WTC11 (cell line): ENCODE measurements around the gene EXOC6. TPM values are rescaled to one million over a fixed set of nuclear protein-coding genes. Genes with fewer than 3 reads are reported as not detected.

ENCODE experiments used
- ATAC-seq: fragments of 200-7000 bp; cut with Tn5 transposase; 2 replicates; pipeline ENCODE4 v1.10.0; 2021; ENCODE audit warnings: mild to moderate bottlenecking, moderate library complexity
- CTCF ChIA-PET: fragments of 300-600 bp; sonication (Branson Sonifier 250); formaldehyde crosslinking; loops from one replicate; lab custom pipeline; 2021; ENCODE audit warnings: antibody characterized with exemption; lab: Charles Lee
- POLR2A ChIA-PET: fragments of 350-600 bp; sonication (Branson Sonifier 250); formaldehyde crosslinking; loops from one replicate; lab custom pipeline; 2021; ENCODE audit warnings: antibody characterized with exemption; lab: Charles Lee
- DNase-seq: peaks from one replicate; pipeline ENCODE4 v3.0.0; 2021; ENCODE audit warnings: low spot score
- H3K27ac Mint-ChIP-seq: 2 replicates; pipeline ENCODE4 v1.8.0; 2021; ENCODE audit warnings: mixed read lengths
- H3K27me3 Mint-ChIP-seq: 2 replicates; pipeline ENCODE4 v1.8.0; 2021; ENCODE audit warnings: low read depth, mild to moderate bottlenecking, moderate library complexity, mixed read lengths
- H3K36me3 Mint-ChIP-seq: 2 replicates; pipeline ENCODE4 v1.8.0; 2021; ENCODE audit warnings: mixed read lengths
- H3K4me1 Mint-ChIP-seq: 2 replicates; pipeline ENCODE4 v1.8.0; 2022; ENCODE audit warnings: mixed read lengths
- H3K4me3 Mint-ChIP-seq: 2 replicates; pipeline ENCODE4 v1.8.0; 2021; ENCODE audit warnings: mild to moderate bottlenecking, moderate library complexity, mixed read lengths
- H3K9me3 Mint-ChIP-seq: 2 replicates; pipeline ENCODE4 v1.8.0; 2021; ENCODE audit warnings: mixed read lengths
- ATF1 ChIP-seq: sonication (generic); formaldehyde crosslinking; IDR thresholded peaks from 2 replicates; pipeline ENCODE4 v1.8.1; 2023; ENCODE audit warnings: mild to moderate bottlenecking, moderate library complexity, missing genetic modification reagents
- EMX1 ChIP-seq: fragments of 250-450 bp; sonication (Bioruptor Pico); IDR thresholded peaks from 2 replicates; pipeline ENCODE4 v1.8.0; 2021; ENCODE audit warnings: mild to moderate bottlenecking
- FOXP1 ChIP-seq: sonication (generic); formaldehyde crosslinking; IDR thresholded peaks from 2 replicates; pipeline ENCODE4 v1.8.0; 2022; ENCODE audit warnings: missing genetic modification reagents, mild to moderate bottlenecking, moderate library complexity, borderline replicate concordance
- JAZF1 ChIP-seq: fragments of 250-450 bp; sonication (Bioruptor Pico); IDR thresholded peaks from 2 replicates; pipeline ENCODE4 v1.9.0; 2021; ENCODE audit warnings: moderate library complexity, mild to moderate bottlenecking, inconsistent platforms
- JUN ChIP-seq: sonication (generic); formaldehyde crosslinking; IDR thresholded peaks from 2 replicates; pipeline ENCODE4 v1.8.0; 2023; ENCODE audit warnings: mild to moderate bottlenecking, missing genetic modification reagents
- MXD4 ChIP-seq: fragments of 250-450 bp; sonication (Bioruptor Pico); IDR thresholded peaks from 2 replicates; pipeline ENCODE4 v1.8.0; 2021; ENCODE audit warnings: mild to moderate bottlenecking, moderate library complexity, borderline replicate concordance
- MYBL2 ChIP-seq: sonication (generic); formaldehyde crosslinking; IDR thresholded peaks from 2 replicates; pipeline ENCODE4 v1.8.1; 2023; ENCODE audit warnings: mild to moderate bottlenecking, moderate library complexity, missing genetic modification reagents
- RELA ChIP-seq: sonication (generic); formaldehyde crosslinking; IDR thresholded peaks from 2 replicates; pipeline ENCODE4 v1.8.1; 2022; ENCODE audit warnings: missing genetic modification reagents, mild to moderate bottlenecking, borderline replicate concordance
- RORB ChIP-seq: fragments of 250-450 bp; sonication (Bioruptor Pico); IDR thresholded peaks from 2 replicates; pipeline ENCODE4 v1.9.0; 2021; ENCODE audit warnings: mild to moderate bottlenecking
- TCF7 ChIP-seq: sonication (generic); formaldehyde crosslinking; IDR thresholded peaks from 2 replicates; pipeline ENCODE4 v1.8.0; 2022; ENCODE audit warnings: mild to moderate bottlenecking, low read depth, missing genetic modification reagents, moderate library complexity
- ZNF121 ChIP-seq: sonication (generic); formaldehyde crosslinking; IDR thresholded peaks from 2 replicates; pipeline ENCODE4 v1.8.0; 2023; ENCODE audit warnings: missing genetic modification reagents
- ZNF138 ChIP-seq: sonication (generic); formaldehyde crosslinking; conservative IDR thresholded peaks from 2 replicates; pipeline ENCODE4 v1.8.1; 2022; ENCODE audit warnings: mild to moderate bottlenecking, moderate library complexity, missing genetic modification reagents
- ZNF263 ChIP-seq: sonication (generic); formaldehyde crosslinking; IDR thresholded peaks from 2 replicates; pipeline ENCODE4 v1.8.1; 2022; ENCODE audit warnings: low read depth, mild to moderate bottlenecking, moderate library complexity, missing genetic modification reagents
- ZNF423 ChIP-seq: fragments of 250-450 bp; sonication (Bioruptor Pico); IDR thresholded peaks from 2 replicates; pipeline ENCODE4 v2.1.2; 2022; ENCODE audit warnings: mild to moderate bottlenecking, moderate library complexity
- total RNA-seq: library from RNA; stranded (reverse); gene quantifications from 3 replicates; pipeline ENCODE4 v1.2.3, GENCODE V29; 2021
- TF ChIP-seq, protein P1 (sequence below): sonication (generic); formaldehyde crosslinking; IDR thresholded peaks from 2 replicates; pipeline ENCODE4 v1.8.1; 2022; ENCODE audit warnings: missing genetic modification reagents, borderline replicate concordance
- TF ChIP-seq, protein P2 (sequence below): sonication (generic); formaldehyde crosslinking; IDR thresholded peaks from 2 replicates; pipeline ENCODE4 v1.8.1; 2023; ENCODE audit warnings: mild to moderate bottlenecking, moderate library complexity, missing genetic modification reagents
- TF ChIP-seq, protein P3 (sequence below): sonication (generic); formaldehyde crosslinking; IDR thresholded peaks from 2 replicates; pipeline ENCODE4 v1.8.1; 2022; ENCODE audit warnings: low read depth, missing genetic modification reagents, borderline replicate concordance
- TF ChIP-seq, protein P4 (sequence below): sonication (generic); formaldehyde crosslinking; IDR thresholded peaks from 2 replicates; pipeline ENCODE4 v1.8.1; 2022; ENCODE audit warnings: mild to moderate bottlenecking, missing genetic modification reagents, moderate library complexity, borderline replicate concordance
- TF ChIP-seq, protein P5 (sequence below): fragments of 250-450 bp; sonication (Bioruptor Pico); IDR thresholded peaks from 2 replicates; pipeline ENCODE4 v1.9.0; 2021; ENCODE audit warnings: moderate library complexity, mild to moderate bottlenecking, inconsistent platforms, borderline replicate concordance
- TF ChIP-seq, protein P6 (sequence below): sonication (generic); formaldehyde crosslinking; IDR thresholded peaks from 2 replicates; pipeline ENCODE4 v1.8.0; 2023; ENCODE audit warnings: missing genetic modification reagents, mild to moderate bottlenecking, borderline replicate concordance

EXOC6 gene
- total RNA-seq, 1 experiment from 2014 or later = 5.0 TPM

DNA sequence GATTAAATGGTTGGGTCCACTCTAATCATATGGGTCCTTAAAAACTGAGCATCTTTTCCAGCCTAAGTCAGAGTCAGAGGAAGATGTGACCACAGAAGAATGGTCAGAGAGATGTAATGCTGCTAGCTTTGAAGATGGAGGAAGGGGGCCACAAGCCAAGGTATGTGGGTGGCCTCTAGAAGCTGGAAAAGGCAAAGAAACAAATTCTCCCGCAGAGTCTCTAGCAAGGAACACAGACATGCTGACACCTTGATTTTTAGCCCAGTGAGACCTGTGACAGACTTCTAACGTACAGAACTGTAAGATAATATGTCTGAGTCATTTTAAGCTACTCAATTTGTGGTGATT lies 1.5 kb upstream of the EXOC6 start:
- Mint-ChIP-seq H3K36me3 (no peaks in the 10 kb centered on the region), H3K4me3 (no peak overlapping the region), H3K27me3 (peaks cover 58% of the 10 kb centered on the region), H3K9me3 (peaks cover 15% of the 10 kb centered on the region), H3K27ac (no peak overlapping the region), H3K4me1 (peaks cover 16% of the 10 kb centered on the region)
- TF ChIP-seq ZNF138 (no peak), ZNF423 (CRISPR knock-in tag) (no peak), ZNF121 (CRISPR knock-in tag) (no peak), TCF7 (CRISPR knock-in tag) (no peak), MYBL2 (CRISPR knock-in tag) (no peak), RORB (no peak), ATF1 (CRISPR knock-in tag) (no peak), MXD4 (CRISPR knock-in tag) (no peak), FOXP1 (no peak), EMX1 (CRISPR knock-in tag) (no peak), RELA (CRISPR knock-in tag) (no peak), JAZF1 (CRISPR knock-in tag) (no peak), ZNF263 (no peak)
- TF ChIP-seq, protein P1, sequence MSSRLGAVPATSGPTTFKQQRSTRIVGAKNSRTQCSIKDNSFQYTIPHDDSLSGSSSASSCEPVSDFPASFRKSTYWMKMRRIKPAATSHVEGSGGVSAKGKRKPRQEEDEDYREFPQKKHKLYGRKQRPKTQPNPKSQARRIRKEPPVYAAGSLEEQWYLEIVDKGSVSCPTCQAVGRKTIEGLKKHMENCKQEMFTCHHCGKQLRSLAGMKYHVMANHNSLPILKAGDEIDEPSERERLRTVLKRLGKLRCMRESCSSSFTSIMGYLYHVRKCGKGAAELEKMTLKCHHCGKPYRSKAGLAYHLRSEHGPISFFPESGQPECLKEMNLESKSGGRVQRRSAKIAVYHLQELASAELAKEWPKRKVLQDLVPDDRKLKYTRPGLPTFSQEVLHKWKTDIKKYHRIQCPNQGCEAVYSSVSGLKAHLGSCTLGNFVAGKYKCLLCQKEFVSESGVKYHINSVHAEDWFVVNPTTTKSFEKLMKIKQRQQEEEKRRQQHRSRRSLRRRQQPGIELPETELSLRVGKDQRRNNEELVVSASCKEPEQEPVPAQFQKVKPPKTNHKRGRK (CRISPR knock-in tag) = no peak
- TF ChIP-seq, protein P2, sequence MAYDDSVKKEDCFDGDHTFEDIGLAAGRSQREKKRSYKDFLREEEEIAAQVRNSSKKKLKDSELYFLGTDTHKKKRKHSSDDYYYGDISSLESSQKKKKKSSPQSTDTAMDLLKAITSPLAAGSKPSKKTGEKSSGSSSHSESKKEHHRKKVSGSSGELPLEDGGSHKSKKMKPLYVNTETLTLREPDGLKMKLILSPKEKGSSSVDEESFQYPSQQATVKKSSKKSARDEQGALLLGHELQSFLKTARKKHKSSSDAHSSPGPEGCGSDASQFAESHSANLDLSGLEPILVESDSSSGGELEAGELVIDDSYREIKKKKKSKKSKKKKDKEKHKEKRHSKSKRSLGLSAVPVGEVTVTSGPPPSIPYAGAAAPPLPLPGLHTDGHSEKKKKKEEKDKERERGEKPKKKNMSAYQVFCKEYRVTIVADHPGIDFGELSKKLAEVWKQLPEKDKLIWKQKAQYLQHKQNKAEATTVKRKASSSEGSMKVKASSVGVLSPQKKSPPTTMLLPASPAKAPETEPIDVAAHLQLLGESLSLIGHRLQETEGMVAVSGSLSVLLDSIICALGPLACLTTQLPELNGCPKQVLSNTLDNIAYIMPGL (CRISPR knock-in tag) = no peak
- TF ChIP-seq, protein P3, sequence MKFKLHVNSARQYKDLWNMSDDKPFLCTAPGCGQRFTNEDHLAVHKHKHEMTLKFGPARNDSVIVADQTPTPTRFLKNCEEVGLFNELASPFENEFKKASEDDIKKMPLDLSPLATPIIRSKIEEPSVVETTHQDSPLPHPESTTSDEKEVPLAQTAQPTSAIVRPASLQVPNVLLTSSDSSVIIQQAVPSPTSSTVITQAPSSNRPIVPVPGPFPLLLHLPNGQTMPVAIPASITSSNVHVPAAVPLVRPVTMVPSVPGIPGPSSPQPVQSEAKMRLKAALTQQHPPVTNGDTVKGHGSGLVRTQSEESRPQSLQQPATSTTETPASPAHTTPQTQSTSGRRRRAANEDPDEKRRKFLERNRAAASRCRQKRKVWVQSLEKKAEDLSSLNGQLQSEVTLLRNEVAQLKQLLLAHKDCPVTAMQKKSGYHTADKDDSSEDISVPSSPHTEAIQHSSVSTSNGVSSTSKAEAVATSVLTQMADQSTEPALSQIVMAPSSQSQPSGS (CRISPR knock-in tag) = no peak
- TF ChIP-seq, protein P4, sequence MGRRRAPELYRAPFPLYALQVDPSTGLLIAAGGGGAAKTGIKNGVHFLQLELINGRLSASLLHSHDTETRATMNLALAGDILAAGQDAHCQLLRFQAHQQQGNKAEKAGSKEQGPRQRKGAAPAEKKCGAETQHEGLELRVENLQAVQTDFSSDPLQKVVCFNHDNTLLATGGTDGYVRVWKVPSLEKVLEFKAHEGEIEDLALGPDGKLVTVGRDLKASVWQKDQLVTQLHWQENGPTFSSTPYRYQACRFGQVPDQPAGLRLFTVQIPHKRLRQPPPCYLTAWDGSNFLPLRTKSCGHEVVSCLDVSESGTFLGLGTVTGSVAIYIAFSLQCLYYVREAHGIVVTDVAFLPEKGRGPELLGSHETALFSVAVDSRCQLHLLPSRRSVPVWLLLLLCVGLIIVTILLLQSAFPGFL (CRISPR knock-in tag) = no peak
- TF ChIP-seq, protein P5, sequence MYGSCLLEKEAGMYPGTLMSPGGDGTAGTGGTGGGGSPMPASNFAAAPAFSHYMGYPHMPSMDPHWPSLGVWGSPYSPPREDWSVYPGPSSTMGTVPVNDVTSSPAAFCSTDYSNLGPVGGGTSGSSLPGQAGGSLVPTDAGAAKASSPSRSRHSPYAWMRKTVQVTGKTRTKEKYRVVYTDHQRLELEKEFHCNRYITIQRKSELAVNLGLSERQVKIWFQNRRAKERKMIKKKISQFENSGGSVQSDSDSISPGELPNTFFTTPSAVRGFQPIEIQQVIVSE (CRISPR knock-in tag) = no peak
- DNase-seq (no peak), ATAC-seq (no peak)
- ChIA-PET POLR2A (no interaction called here), CTCF (no interaction called here)

DNA sequence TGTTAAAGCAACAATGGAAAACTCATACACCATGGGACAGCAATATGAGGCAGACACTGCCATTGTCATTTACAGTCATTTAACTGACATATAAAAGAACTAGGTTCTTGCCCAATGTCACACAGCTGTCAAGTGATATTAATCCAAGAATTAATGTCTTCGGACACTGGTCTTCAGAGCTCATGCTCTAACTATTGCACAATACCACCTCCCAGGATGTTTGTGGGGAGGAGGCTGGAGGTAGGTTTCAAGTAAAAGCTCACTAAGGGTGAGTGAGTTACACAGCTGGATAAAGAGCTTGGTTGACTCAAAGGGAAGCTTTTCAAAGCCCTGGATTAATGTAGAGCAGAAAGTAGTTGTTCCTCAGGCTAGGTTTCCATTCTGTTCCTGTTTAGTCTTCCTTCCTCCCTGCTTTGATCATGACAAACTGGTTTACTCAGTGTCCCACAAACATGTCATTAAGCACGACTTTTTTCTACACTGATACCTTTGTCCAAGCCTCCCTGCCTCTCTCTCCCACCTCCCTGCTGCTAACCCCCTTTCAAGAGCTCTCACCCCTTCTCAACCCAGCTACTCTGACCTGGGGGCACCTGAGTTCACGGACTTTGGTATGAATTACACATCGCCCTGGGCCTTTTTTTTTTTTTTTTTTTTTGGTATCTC lies 987 bp upstream of the EXOC6 start:
- no peak overlapping the region for H3K27ac Mint-ChIP-seq
- H3K9me3 Mint-ChIP-seq = peaks cover 15% of the 10 kb centered on the region
- TF ChIP-seq JUN = no peak
- TF ChIP-seq, protein P6, sequence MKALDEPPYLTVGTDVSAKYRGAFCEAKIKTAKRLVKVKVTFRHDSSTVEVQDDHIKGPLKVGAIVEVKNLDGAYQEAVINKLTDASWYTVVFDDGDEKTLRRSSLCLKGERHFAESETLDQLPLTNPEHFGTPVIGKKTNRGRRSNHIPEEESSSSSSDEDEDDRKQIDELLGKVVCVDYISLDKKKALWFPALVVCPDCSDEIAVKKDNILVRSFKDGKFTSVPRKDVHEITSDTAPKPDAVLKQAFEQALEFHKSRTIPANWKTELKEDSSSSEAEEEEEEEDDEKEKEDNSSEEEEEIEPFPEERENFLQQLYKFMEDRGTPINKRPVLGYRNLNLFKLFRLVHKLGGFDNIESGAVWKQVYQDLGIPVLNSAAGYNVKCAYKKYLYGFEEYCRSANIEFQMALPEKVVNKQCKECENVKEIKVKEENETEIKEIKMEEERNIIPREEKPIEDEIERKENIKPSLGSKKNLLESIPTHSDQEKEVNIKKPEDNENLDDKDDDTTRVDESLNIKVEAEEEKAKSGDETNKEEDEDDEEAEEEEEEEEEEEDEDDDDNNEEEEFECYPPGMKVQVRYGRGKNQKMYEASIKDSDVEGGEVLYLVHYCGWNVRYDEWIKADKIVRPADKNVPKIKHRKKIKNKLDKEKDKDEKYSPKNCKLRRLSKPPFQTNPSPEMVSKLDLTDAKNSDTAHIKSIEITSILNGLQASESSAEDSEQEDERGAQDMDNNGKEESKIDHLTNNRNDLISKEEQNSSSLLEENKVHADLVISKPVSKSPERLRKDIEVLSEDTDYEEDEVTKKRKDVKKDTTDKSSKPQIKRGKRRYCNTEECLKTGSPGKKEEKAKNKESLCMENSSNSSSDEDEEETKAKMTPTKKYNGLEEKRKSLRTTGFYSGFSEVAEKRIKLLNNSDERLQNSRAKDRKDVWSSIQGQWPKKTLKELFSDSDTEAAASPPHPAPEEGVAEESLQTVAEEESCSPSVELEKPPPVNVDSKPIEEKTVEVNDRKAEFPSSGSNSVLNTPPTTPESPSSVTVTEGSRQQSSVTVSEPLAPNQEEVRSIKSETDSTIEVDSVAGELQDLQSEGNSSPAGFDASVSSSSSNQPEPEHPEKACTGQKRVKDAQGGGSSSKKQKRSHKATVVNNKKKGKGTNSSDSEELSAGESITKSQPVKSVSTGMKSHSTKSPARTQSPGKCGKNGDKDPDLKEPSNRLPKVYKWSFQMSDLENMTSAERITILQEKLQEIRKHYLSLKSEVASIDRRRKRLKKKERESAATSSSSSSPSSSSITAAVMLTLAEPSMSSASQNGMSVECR = no peak

More for the DNA sequence above, 987 bp upstream of the EXOC6 start:
- ATAC-seq (no peak), DNase-seq (no peak)
- POLR2A ChIA-PET = interaction anchor here (0.6 kb wide), 1 partner anchor 273 kb away, joined by 3 read pairs; the partner anchor contains the start of gene IDE
- H3K27me3 Mint-ChIP-seq = peaks cover 58% of the 10 kb centered on the region
- peak overlapping the region; percentile 87 for H3K4me3 Mint-ChIP-seq
- CTCF ChIA-PET = interaction anchor here (2.0 to 2.5 kb wide), 2 partner anchors 8 to 10 kb away, joined by 10 to 35 read pairs; no protein-coding TSS in a partner anchor
- H3K4me1 Mint-ChIP-seq = peaks cover 16% of the 10 kb centered on the region
- H3K36me3 Mint-ChIP-seq = no peaks in the 10 kb centered on the region
